Measurements from ENCODE around the gene RSRC1.

DNA sequence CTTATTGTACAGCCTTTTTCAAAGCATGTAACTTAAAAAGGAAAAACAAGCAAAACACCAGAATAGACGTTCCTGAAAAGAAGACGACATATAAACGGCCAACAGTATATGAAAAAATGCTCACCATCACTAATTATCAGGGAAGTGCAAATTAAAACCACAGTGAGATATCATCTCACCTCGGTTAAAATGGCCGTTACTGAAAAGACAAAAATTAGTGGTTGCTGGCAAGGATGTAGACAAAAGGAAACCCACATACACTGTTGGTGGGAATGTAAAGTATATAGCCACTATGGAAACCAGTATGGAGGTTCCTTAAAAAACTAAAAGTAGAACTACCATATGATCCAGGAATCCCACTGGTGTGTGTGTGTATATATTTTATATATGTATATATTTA, 396.6 kb downstream of the RSRC1 start:
- TF ChIP-seq, protein P1, sequence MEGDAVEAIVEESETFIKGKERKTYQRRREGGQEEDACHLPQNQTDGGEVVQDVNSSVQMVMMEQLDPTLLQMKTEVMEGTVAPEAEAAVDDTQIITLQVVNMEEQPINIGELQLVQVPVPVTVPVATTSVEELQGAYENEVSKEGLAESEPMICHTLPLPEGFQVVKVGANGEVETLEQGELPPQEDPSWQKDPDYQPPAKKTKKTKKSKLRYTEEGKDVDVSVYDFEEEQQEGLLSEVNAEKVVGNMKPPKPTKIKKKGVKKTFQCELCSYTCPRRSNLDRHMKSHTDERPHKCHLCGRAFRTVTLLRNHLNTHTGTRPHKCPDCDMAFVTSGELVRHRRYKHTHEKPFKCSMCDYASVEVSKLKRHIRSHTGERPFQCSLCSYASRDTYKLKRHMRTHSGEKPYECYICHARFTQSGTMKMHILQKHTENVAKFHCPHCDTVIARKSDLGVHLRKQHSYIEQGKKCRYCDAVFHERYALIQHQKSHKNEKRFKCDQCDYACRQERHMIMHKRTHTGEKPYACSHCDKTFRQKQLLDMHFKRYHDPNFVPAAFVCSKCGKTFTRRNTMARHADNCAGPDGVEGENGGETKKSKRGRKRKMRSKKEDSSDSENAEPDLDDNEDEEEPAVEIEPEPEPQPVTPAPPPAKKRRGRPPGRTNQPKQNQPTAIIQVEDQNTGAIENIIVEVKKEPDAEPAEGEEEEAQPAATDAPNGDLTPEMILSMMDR (IDR thresholded peaks at IDR 0.05), result no peak
- TF ChIP-seq POLR2AphosphoS5 (IDR thresholded peaks at IDR 0.05) (no peak), POLR2A (IDR thresholded peaks at IDR 0.05) (no peak), EP300 (IDR thresholded peaks at IDR 0.05) (no peak)

All from sigmoid colon (tissue), 4 donors.